ENCODE data around the gene PSMD11.
"Not testable (repeated sequence)": the region's sequence is repeated elsewhere in the genome, so short reads cannot be mapped to it uniquely, and the experiment has no call there.

PSMD11 gene

DNA sequence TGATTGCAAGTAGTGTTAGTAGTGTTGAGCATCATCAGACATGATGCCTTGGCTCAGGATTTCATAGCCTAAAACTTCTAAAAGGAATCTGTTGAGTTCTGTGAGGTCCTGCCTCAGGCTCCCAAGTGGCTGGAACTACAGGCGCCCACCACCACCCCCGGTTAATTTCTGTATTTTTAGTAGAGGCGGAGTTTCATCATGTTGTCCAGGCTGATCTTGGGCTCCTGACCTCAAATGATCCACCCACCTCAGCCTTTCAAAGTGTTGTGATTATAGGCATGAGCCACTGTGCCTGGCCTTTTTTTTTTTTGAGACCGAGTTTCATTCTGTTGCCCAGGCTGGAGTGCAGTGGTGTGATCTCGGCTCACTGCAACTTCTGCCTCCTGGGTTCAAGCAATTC is 5.7 kb downstream of the PSMD11 start:
- Histone ChIP-seq H3K9me2 (ENCODE audit: low read depth, low read length) (no peaks in the 10 kb centered on the region), H3K4me3 (ENCODE audit: low read depth, low read length, poor library complexity, severe bottlenecking) (no peak overlapping the region), H3K9me3 (ENCODE audit: low read length) (no peaks in the 10 kb centered on the region), H2AFZ (ENCODE audit: low read length) (no peak overlapping the region), H3K27me3 (ENCODE audit: insufficient read depth, low read length) (no peaks in the 10 kb centered on the region), H3K27ac (ENCODE audit: low read depth, low read length, poor library complexity, severe bottlenecking) (no peak overlapping the region), H3K79me2 (ENCODE audit: insufficient read depth, low read length) (peaks cover 64% of the 10 kb centered on the region), H3K36me3 (ENCODE audit: insufficient read depth, low read length) (peaks cover 88% of the 10 kb centered on the region), H3K4me2 (ENCODE audit: low read length) (no peak overlapping the region), H3F3A (ENCODE audit: insufficient read depth, low read length) (no peaks in the 10 kb centered on the region), H3K9ac (ENCODE audit: low read length) (no peak overlapping the region), H4K20me1 (ENCODE audit: insufficient read depth, low read length) (0 out of 2 replicates have a peak, but pooled peaks cover 3% of the 10 kb centered on the region), H3K4me1 (ENCODE audit: insufficient read depth, low read length, severe bottlenecking) (peaks cover 19% of the 10 kb centered on the region)
- TF ChIP-seq EZH2 (IDR thresholded peaks at IDR 0.05; ENCODE audit: borderline replicate concordance, low read length), result no peak
- TF ChIP-seq, protein P1, sequence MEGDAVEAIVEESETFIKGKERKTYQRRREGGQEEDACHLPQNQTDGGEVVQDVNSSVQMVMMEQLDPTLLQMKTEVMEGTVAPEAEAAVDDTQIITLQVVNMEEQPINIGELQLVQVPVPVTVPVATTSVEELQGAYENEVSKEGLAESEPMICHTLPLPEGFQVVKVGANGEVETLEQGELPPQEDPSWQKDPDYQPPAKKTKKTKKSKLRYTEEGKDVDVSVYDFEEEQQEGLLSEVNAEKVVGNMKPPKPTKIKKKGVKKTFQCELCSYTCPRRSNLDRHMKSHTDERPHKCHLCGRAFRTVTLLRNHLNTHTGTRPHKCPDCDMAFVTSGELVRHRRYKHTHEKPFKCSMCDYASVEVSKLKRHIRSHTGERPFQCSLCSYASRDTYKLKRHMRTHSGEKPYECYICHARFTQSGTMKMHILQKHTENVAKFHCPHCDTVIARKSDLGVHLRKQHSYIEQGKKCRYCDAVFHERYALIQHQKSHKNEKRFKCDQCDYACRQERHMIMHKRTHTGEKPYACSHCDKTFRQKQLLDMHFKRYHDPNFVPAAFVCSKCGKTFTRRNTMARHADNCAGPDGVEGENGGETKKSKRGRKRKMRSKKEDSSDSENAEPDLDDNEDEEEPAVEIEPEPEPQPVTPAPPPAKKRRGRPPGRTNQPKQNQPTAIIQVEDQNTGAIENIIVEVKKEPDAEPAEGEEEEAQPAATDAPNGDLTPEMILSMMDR (IDR thresholded peaks at IDR 0.05; ENCODE audit: low read length), result no peak

DNA sequence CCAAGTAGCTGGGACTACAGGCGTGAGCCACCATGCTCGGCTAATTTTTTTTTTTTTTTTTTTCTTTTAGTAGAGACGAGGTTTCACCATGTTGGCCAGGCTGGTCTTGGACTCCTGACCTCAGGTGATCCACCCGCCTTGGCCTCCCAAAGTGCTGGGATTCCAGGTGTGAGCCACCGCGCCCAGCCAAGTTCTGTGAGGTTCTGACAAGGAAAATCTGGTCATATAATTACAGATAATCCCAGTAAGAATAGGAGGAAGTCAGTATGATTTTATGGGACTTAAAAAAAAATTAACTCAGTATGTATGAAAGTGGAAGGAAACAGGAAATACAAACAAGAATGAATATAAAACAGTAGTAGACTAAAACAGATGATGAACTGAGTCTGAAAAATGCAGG is 6.1 kb downstream of the PSMD11 start:
- not testable (repeated sequence) for H3K9ac ChIP-seq (ENCODE audit: low read length); H4K20me1 ChIP-seq (ENCODE audit: insufficient read depth, low read length); H3K9me3 ChIP-seq (ENCODE audit: low read length); H3F3A ChIP-seq (ENCODE audit: insufficient read depth, low read length); H3K4me3 ChIP-seq (ENCODE audit: low read depth, low read length, poor library complexity, severe bottlenecking); H3K9me2 ChIP-seq (ENCODE audit: low read depth, low read length); H3K27ac ChIP-seq (ENCODE audit: low read depth, low read length, poor library complexity, severe bottlenecking); H2AFZ ChIP-seq (ENCODE audit: low read length); H3K27me3 ChIP-seq (ENCODE audit: insufficient read depth, low read length); H3K4me2 ChIP-seq (ENCODE audit: low read length)
- Histone ChIP-seq H3K36me3 (ENCODE audit: insufficient read depth, low read length) (peaks cover 92% of the 10 kb centered on the region), H3K79me2 (ENCODE audit: insufficient read depth, low read length) (peaks cover 62% of the 10 kb centered on the region), H3K4me1 (ENCODE audit: insufficient read depth, low read length, severe bottlenecking) (peaks cover 18% of the 10 kb centered on the region)

DNA sequence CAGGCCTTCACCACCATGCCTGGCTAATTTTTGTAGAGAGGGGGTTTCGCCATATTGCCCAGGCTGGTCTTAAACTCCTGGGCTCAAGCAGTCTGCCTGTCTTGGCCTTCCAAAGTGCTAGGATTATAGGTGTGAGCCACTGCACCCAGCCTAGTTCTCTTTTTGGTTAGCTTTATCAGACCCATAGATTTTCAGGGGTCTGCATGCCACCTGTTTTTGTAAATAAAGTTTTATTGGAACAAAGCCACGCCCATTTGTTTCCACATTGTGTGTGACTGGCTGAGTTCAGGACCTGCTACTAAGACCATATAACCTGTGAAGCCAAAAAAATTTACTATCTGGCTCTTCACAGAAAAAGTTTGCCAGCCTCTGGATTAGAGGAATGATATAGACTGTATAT is 7.6 kb downstream of the PSMD11 start:
- Histone ChIP-seq H3K36me3 (ENCODE audit: insufficient read depth, low read length) (peaks cover 95% of the 10 kb centered on the region), H3K9me2 (ENCODE audit: low read depth, low read length) (no peaks in the 10 kb centered on the region), H4K20me1 (ENCODE audit: insufficient read depth, low read length) (0 out of 2 replicates have a peak, but pooled peaks cover 3% of the 10 kb centered on the region), H3K27ac (ENCODE audit: low read depth, low read length, poor library complexity, severe bottlenecking) (no peak overlapping the region), H3K9ac (ENCODE audit: low read length) (no peak overlapping the region), H3K4me2 (ENCODE audit: low read length) (no peak overlapping the region), H3K9me3 (ENCODE audit: low read length) (no peaks in the 10 kb centered on the region), H2AFZ (ENCODE audit: low read length) (no peak overlapping the region), H3K4me3 (ENCODE audit: low read depth, low read length, poor library complexity, severe bottlenecking) (no peak overlapping the region), H3K79me2 (ENCODE audit: insufficient read depth, low read length) (peaks cover 47% of the 10 kb centered on the region), H3F3A (ENCODE audit: insufficient read depth, low read length) (no peaks in the 10 kb centered on the region), H3K4me1 (ENCODE audit: insufficient read depth, low read length, severe bottlenecking) (peaks cover 3% of the 10 kb centered on the region), H3K27me3 (ENCODE audit: insufficient read depth, low read length) (no peaks in the 10 kb centered on the region)
- TF ChIP-seq EZH2 (IDR thresholded peaks at IDR 0.05; ENCODE audit: borderline replicate concordance, low read length), result no peak
- TF ChIP-seq, protein P1 (IDR thresholded peaks at IDR 0.05; ENCODE audit: low read length), result no peak

DNA sequence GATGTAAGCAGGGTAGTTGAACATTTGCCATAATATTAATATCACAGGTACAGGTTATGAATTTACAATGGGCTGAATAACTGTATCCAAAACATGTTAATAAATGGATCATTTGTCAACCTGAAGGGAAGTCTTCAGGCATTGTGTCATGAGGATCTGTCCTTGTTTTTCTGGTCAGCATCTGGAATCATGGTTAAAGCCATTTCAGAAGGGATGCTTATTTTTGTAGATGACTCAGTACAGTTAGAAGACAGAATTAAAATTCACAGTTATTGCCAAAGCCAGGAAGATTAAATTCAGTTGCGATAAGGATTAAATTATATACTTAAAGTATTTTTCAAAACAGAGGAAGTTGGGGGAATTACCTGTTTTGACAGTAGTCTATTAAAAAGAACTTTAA is 8.0 kb downstream of the PSMD11 start:
- no peak overlapping the region for H3K9ac ChIP-seq (ENCODE audit: low read length)
- H3K4me2 ChIP-seq (ENCODE audit: low read length), result no peak overlapping the region
- H3K4me3 ChIP-seq (ENCODE audit: low read depth, low read length, poor library complexity, severe bottlenecking), result no peak overlapping the region
- no peaks in the 10 kb centered on the region for H3K4me1 ChIP-seq (ENCODE audit: insufficient read depth, low read length, severe bottlenecking)
- H4K20me1 ChIP-seq (ENCODE audit: insufficient read depth, low read length), result 0 out of 2 replicates have a peak, but pooled peaks cover 3% of the 10 kb centered on the region
- H3K36me3 ChIP-seq (ENCODE audit: insufficient read depth, low read length), result peaks cover 95% of the 10 kb centered on the region
- no peaks in the 10 kb centered on the region for H3K9me3 ChIP-seq (ENCODE audit: low read length)
- TF ChIP-seq, protein P1 (IDR thresholded peaks at IDR 0.05; ENCODE audit: low read length), result no peak
- no peak for TF ChIP-seq EZH2 (IDR thresholded peaks at IDR 0.05; ENCODE audit: borderline replicate concordance, low read length)
- H3K9me2 ChIP-seq (ENCODE audit: low read depth, low read length), result no peaks in the 10 kb centered on the region
- no peaks in the 10 kb centered on the region for H3K27me3 ChIP-seq (ENCODE audit: insufficient read depth, low read length)
- peaks cover 43% of the 10 kb centered on the region for H3K79me2 ChIP-seq (ENCODE audit: insufficient read depth, low read length)
- no peak overlapping the region for H2AFZ ChIP-seq (ENCODE audit: low read length)
- no peaks in the 10 kb centered on the region for H3F3A ChIP-seq (ENCODE audit: insufficient read depth, low read length)
- no peak overlapping the region for H3K27ac ChIP-seq (ENCODE audit: low read depth, low read length, poor library complexity, severe bottlenecking)

All from OCI-LY1 (cell line).